GM19397 (cell line): Measurements from ENCODE around the gene SSBP3.

Experiments used
- ATAC-seq: cut with Tn5 transposase; IDR thresholded peaks from one replicate; pipeline ENCODE4 v1.9.1; 2021; ENCODE audit warnings: mild to moderate bottlenecking, moderate library complexity; ENCODE audit not compliant: unreplicated experiment

SSBP3 gene

GRCh38 chr1:54372978-54373377 lies 33.2 kb downstream of the SSBP3 start:
- no peak for ATAC-seq

GRCh38 chr1:54371942-54372275 lies 34.3 kb downstream of the SSBP3 start:
- ATAC-seq = peak; percentile 36

DNA sequence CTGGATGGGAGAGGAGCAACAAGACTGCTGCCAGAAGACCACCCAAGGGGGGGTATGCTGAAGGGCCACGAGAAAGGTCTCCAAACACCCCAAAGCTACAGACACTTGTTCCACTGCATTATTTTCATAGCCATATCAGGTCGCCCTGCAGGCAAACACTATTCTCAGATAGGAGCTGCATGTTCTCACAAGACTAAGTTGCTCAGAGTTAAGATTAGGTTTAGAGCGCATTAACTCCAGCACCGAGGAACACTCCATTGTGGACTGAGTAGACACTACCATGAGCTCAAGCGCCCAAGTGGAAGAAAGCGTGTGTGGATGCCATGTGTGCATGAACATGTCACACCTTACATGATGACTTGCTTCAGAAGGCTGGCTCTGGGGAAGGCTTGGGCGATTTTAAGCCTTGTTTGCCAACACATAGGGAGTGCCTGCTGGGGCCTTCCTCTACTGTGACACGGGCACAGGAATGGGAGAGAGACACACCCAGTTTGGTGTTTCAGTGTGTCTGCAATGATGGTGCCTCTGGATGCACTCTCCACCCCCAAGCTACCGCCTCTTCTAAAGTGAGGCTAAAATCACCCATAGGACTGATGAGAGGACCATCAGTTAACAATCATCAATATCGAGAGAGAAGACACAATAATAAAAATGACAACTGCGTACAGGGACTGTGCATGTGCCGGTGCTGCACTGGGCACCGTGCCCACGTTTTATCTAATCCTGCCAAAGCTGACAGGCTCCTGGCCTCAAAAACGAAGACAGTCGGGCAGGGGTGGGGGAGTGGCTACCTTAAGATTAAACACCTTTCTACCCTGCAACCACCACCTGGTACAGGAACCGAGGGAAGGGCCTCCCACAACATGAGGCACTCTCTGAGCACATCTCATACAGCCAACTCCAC lies 34.9 kb downstream of the SSBP3 start:
- no peak for ATAC-seq

GRCh38 chr1:54370287-54370989 lies 35.8 kb downstream of the SSBP3 start:
- ATAC-seq = no peak

- ATAC-seq = no peak
Measured at GRCh38 chr1:54367613-54368012, 38.6 kb downstream of the SSBP3 start.

GRCh38 chr1:54365847-54366246 lies 40.3 kb downstream of the SSBP3 start:
- no peak for ATAC-seq

DNA sequence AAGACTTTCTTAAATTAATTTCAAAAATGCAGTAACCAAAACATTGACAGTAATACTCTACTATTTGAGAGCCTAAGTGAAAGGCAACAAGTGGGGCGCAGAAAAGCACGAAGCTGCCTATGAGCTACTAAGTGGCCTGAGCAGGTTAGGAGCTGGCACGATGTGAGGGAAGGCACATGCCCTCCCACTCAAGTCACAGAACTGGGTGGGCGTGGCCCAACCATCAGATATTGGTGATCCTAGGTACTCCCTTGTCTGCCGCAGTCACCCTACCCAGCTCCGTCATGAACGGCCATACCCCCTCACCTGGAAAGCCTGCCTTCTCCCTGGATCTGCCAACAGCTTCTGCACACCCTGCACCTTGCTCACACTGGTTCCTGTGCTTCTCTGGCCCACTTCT lies 40.8 kb downstream of the SSBP3 start:
- no peak for ATAC-seq

DNA sequence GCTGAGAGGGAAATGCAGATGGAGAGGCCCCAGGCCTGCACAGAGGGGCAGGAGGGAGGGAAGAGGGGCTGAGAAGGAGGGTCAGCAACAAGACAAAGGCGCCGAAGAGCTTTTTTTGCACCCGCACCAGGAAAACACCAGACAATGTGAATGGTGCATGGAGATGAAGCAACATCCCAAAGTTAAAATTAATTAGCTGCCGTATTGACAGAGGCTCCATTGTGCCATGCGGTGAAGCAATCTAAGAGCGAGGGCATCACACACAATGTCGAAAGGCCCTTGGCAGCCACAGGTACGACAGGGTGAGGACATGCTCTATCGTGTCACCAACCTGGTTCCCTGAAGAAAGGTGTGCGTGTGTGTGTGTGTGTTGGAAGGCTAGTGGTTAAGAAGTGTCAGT lies 41.2 kb downstream of the SSBP3 start:
- no peak for ATAC-seq

GRCh38 chr1:54364582-54364981 lies 41.6 kb downstream of the SSBP3 start:
- ATAC-seq = no peak

DNA sequence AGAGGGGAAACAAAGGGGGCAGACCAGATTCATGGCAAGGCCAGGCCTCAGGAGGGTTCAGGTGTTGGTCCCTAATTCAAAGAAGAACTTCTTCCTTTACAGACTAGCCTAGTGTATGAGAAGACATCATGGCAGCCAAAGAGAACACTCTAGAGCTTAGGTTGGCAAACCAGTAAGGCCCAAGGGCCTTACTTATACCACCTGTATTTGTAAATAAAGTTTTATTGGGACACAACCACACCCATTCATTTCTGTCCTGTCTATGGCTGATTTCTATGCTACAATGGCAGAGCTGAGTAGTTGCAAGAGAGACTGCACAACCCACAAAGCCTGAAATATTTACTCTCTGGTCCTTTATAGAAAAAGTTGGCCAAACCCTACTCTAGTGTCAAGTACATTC lies 42.3 kb downstream of the SSBP3 start:
- no peak for ATAC-seq

GRCh38 chr1:54362881-54363340 lies 43.3 kb downstream of the SSBP3 start:
- ATAC-seq = no peak

DNA sequence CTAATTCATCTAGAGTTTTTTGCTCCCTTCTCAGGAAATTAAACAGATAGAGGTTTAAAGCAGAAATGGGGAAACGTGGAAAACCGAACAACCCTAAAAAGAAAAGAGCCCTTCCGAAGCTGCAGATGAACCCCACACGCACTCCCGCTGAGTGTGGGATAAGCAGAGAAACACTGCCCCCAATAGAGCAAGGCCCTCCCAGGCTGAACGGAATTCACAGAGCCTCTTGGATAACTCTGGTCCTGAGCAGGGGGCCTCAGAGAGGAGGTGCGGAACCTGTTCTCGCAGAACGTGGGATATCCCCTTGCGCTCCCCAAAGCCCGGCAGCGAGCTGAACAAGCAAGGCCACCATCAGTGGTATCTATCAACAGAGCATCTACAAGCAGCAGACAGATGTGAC lies 44.9 kb downstream of the SSBP3 start:
- no peak for ATAC-seq

DNA sequence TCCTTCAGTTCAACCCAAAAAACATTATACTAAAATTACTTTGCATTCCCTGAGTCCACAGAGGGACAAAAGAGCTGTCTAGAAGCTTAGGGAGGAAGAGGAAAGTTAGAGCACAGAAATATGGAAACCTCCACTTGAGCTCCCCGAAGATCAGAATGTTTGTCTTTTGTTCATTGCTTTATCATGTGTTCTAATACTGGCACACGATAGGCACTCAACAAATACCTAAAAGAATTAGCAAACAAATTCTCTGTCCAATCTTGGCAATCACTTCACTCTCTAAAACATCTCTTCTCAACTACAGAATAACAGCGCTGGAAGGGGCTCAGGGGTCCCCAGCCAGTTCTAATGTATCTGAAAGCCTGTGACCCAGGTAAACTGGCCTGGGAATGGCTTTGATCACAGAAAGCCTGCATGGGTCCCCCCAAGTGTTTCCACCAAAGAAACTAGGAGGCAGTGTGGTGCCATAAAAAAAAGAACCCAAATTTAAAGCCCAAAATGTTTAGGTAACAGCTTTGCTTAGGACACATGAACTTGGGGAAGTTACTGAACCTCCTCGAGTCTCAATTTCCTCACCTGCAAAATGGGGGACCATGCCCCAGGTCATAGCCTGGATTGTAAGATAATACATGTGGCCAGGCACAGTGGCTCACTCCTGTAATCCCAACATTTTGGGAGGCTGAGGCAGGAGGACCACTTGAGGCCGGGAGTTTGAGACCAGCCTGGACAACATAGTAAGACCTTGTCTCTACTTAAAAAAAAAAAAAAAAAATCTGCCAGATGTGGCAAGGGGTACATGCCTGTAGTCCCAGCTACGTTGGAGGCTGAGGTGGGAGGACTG lies 45.8 kb downstream of the SSBP3 start:
- no peak for ATAC-seq

- no peak for ATAC-seq
Measured at GRCh38 chr1:54359393-54360162, 46.6 kb downstream of the SSBP3 start.

DNA sequence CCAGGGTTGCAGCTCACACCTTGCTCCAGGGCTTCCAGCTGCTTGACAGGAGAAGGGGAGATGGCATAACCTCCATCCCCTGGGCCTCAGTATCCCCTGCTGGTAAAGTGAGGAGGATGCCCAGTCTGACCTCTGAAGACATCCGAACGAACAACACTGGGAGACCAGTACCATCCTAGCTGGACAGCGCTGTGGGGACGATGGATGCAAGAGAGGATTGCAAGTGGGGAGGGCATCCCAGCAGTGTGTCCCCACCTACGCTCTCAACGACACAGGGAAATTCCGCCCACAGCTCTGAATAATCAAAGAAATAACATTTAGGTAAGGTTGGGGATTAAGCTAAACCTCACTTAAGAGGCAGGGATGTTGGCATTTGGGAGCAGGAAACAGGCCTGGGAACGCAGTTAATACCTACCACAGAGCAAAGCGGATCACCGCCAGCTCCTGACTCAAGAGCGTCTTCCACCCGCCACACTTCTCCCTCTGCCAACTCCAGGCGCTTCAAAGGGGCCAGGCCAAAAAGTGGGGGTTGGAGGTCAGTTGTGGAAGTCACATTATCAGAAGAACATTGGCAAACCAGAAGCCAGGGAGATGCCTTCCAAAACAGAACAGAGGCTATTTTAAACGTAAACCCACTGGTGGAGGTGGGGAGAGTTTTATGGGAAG lies 47.6 kb downstream of the SSBP3 start:
- no peak for ATAC-seq

DNA sequence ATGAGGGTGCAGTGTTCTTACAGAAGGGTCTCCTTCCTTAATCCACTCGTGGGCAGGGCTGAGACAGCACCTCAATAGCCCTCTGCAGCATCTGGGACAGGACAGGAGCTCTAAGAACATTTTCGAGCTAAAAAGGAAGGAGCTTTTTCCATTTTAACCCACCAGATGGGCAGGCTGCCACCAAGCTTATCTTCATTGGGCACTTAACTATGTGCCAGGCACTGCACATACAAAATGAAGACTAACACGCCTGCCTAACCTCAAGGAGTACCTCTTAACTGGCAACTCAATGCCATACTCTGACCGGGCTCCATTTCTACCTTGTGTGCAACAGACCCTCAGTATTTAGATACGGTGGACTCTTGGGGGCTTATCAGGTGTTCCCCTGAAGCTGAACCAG lies 48.2 kb downstream of the SSBP3 start:
- no peak for ATAC-seq

GRCh38 chr1:54356680-54357147 lies 49.5 kb downstream of the SSBP3 start:
- peak; percentile 43 for ATAC-seq

DNA sequence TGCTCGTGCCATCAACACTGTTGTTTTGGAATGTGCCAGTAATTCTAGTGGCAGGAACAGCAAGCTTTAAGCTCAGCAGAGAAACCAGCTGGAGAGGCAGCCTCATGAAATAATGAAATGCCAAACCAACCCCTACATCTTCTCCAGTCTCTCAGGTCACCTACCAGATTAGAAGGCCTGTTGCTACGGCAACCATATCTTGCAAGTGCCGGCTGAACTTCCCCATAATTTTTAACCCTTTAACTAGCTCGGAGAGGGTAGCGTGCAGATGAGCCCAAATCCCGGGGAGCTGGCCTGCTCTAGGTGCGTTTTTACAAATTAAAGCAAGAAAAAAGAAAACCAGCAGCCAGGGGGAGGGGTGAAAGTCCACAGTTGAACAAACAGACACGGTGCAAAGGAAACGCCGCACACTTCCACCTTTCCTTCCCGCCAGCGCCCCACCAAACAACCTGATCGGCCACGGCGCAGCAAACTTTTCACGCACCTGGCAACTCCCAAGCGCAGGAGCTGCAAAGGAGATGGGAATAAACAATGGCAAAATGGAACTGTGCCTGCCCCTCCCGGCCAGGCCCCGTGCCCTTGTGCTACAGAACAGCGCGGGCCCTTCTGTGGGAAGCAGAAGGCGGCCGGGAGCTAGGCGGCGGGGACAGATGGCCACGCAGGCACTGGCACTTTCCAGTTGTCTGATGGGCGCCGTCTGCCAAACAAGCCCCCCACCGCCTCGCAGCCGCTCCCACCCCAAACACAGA lies 50.1 kb downstream of the SSBP3 start:
- peak; percentile 22 for ATAC-seq

DNA sequence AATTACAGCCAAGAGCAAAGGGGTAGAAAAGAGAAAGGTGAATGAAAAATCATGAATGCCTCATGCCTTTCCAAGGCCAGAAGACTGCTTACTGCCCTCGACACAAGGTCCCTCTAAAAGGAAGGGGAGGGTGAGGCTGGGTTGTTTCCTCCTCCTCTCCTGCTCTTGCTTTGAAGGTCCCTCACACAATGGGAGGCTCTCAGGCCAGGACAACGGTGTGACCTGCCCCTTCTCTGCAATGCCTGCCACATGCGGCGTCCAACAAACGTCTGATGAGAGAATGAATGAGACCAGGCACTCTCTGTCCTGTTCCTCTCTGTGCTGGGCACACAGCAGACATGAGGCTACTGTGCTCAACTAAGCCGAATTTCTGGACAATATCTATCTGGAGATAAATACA lies 51.3 kb downstream of the SSBP3 start:
- ATAC-seq = no peak
